ENCODE data around the gene PTPRE. TPM values are rescaled to one million over a fixed set of nuclear protein-coding genes. Genes with fewer than 3 reads are reported as not detected.
"Not testable (repeated sequence)": the region's sequence is repeated elsewhere in the genome, so short reads cannot be mapped to it uniquely, and the experiment has no call there.

Gene PTPRE
- total RNA-seq, 2 donors from 2014 or later, result 23.7 to 31.3 TPM

DNA sequence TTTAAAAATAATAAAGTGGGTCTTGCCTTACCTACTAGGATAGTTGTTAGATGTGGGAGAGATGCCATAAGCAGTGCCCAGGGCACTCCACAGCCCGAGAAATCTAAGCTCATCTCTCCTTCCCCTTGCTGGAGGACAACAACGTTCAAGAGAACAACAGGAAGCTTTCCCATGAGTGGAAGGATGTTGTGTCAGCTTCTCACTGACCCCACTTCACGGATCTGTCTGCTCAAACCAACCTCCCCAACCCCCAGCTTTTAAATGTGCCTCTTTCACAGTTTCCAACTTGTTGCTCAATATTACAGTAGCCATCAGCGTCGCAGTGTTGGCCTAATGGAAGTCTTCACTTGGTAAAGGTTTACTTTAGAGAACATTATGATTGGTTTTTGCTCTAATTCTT is 72.1 kb downstream of the PTPRE start:
- DNase-seq (no peak), ATAC-seq (replicated peaks in 1 of 2) (no peak)
- H3K4me3 Mint-ChIP-seq, result no peak overlapping the region
- H3K4me1 Mint-ChIP-seq (ENCODE audit: low read depth), result peaks cover 8% of the 10 kb centered on the region
- peaks cover 0 to 2% of the 10 kb centered on the region in 2 donors for H3K36me3 Mint-ChIP-seq (ENCODE audit: insufficient read depth in 2 of 2)
- peaks cover 2 to 4% of the 10 kb centered on the region in 2 donors for H3K9me3 Mint-ChIP-seq
- no peak overlapping the region for H3K27ac Mint-ChIP-seq
- peaks cover 12% of the 10 kb centered on the region for H3K27me3 Mint-ChIP-seq (ENCODE audit: low read depth)

DNA sequence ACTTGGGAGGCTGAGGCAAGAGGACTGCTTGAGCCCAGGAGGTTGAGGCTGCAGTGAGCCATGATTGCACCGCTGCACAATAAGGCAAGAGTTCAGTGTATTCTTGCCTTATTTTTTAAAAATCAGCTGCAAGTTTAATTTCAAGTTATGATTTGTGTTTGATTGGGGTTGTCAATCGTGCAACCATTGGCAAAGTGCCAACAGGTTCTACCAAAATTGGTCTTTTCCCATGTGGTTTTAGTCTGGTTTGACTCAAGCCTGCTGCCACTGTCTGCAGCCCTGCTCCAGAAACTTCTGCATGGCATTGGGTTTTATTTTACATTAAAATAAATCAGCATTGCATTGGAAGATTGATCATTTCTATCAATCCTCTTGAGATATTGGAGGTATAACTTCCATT is 72.7 kb downstream of the PTPRE start:
- peaks cover under 1 to 3% of the 10 kb centered on the region in 2 donors for H3K36me3 Mint-ChIP-seq (ENCODE audit: insufficient read depth in 2 of 2)

DNA sequence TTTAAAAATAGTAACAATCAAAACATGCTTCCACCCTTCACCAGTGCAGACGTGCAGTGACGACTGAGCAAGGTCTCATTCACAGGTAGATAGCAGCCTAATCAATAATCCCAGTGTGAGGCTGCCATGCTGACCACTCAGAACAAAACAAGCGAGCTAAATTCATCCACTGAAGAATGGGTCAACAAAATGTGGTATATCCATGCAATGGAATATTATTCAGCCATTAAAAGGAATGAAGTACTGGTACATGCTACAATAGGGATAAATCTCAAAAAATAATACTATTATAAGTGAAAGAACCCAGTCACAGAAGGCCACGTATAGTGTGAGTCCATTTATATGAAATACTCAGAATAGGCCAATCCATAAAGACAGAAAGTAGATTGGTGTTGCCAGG is 74.0 kb downstream of the PTPRE start:
- H3K27ac Mint-ChIP-seq, result no peak overlapping the region

More for the DNA sequence above, 72.7 kb downstream of the PTPRE start:
- no peak for DNase-seq
- Mint-ChIP-seq H3K4me3 (no peak overlapping the region), H3K27ac (no peak overlapping the region), H3K9me3 (peaks cover 2 to 4% of the 10 kb centered on the region in 2 donors), H3K4me1 (ENCODE audit: low read depth) (peaks cover 13% of the 10 kb centered on the region), H3K27me3 (ENCODE audit: low read depth) (peaks cover 9% of the 10 kb centered on the region)
- ATAC-seq (replicated peaks in 1 of 2), result no peak

DNA sequence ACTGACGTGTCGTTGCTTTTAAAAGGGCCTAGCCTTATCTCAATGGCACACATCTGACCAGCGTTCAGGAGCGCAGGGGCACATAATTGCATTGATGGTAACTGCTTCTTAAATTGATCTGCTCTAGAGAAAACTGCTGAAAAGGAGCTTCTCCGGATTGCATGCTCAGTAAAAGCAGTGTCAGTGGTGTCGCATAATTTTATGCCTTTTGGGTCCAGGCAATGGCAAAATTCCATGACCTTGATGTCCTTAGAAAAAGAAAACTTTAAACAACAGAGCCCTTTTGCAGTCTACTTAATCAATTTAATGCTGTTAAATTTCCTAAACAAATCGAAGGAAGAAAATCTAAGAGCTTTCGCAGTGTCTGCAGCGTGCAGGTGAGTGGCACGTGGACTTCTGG is 75.7 kb downstream of the PTPRE start:
- Mint-ChIP-seq H3K4me3 (no peak overlapping the region), H3K9me3 (peaks cover 2 to 4% of the 10 kb centered on the region in 2 donors), H3K36me3 (ENCODE audit: insufficient read depth in 2 of 2) (peaks cover 3 to 4% of the 10 kb centered on the region in 2 donors), H3K27me3 (ENCODE audit: low read depth) (peaks cover 6% of the 10 kb centered on the region), H3K4me1 (ENCODE audit: low read depth) (peaks cover 35% of the 10 kb centered on the region), H3K27ac (no peak overlapping the region)
- ATAC-seq (replicated peaks in 1 of 2), result no peak
- no peak for DNase-seq

More for the DNA sequence above, 74.0 kb downstream of the PTPRE start:
- Mint-ChIP-seq H3K4me1 (ENCODE audit: low read depth) (peaks cover 19% of the 10 kb centered on the region), H3K27me3 (ENCODE audit: low read depth) (peaks cover 6% of the 10 kb centered on the region), H3K4me3 (no peak overlapping the region), H3K9me3 (peaks cover 2 to 4% of the 10 kb centered on the region in 2 donors), H3K36me3 (ENCODE audit: insufficient read depth in 2 of 2) (peaks cover 3 to 4% of the 10 kb centered on the region in 2 donors)
- ATAC-seq (replicated peaks in 1 of 2) (no peak), DNase-seq (no peak)

DNA sequence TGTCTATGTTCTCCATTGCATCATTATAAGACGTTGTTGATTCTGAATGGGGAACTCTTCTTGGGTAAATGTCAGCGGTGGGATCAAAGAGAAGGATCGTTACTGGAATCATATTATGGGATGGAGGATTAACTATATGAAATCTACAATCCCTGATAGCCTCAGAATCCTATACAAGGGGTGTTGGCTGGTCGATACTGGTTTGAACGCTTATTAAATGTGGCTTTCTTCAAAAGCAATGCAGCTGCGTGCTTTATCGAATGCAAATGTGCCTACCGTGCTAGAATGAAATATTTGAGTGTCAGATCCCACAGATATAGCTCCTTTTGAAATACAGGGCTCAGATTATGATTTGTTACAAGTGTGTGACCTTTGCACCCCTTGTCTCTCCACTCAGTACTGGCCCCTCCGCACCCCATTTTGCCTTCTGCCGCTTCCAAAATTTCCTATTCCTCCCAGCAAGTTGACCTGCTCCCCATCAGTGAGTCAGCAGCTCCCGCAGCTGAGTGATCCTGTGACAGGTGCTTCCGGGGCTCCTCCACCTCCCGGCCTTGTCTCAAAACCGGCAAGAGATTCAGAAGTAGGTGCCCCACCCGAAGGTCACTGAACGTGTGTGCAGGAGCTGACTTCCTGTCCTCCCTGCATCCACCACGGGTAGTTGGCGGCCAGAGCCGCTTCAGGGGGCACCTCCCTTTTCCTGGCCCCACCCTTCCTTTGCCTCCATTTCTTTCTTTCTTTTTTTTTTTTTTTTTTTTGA is 76.6 kb downstream of the PTPRE start:
- no peak for DNase-seq
- Mint-ChIP-seq H3K27me3 (ENCODE audit: low read depth) (peaks cover 6% of the 10 kb centered on the region), H3K36me3 (ENCODE audit: insufficient read depth in 2 of 2) (peaks cover 3 to 4% of the 10 kb centered on the region in 2 donors), H3K4me1 (ENCODE audit: low read depth) (peaks cover 37% of the 10 kb centered on the region), H3K4me3 (no peak overlapping the region), H3K27ac (no peak overlapping the region), H3K9me3 (peaks cover 2 to 4% of the 10 kb centered on the region in 2 donors)
- ATAC-seq (replicated peaks in 1 of 2), result no peak

DNA sequence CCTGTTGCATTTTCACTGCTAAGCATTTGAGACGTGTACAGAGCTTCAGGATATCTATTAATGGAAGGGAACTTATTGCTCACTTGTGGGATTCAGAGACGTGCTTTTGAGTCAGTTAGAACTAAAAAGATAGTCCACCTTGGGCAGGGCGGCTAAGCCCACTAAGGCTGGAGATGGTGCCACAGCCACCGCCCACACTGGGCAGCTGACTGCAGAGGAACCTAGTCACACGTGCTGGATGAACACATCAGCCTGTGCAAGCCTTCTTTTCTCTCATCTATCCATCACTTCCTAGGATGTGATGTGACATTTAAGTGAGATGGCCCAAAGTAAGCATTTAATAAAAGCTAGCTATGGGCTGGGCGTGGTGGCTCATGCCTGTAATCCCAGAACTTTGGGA is 78.0 kb downstream of the PTPRE start:
- Mint-ChIP-seq H3K4me1 (ENCODE audit: low read depth) (peaks cover 49% of the 10 kb centered on the region), H3K27me3 (ENCODE audit: low read depth) (peaks cover 6% of the 10 kb centered on the region), H3K4me3 (no peak overlapping the region), H3K36me3 (ENCODE audit: insufficient read depth in 2 of 2) (peaks cover 3% of the 10 kb centered on the region in 2 donors), H3K27ac (no peak overlapping the region), H3K9me3 (peaks cover 2% of the 10 kb centered on the region in 2 donors)
- DNase-seq, result no peak
- ATAC-seq (replicated peaks in 1 of 2), result no peak

DNA sequence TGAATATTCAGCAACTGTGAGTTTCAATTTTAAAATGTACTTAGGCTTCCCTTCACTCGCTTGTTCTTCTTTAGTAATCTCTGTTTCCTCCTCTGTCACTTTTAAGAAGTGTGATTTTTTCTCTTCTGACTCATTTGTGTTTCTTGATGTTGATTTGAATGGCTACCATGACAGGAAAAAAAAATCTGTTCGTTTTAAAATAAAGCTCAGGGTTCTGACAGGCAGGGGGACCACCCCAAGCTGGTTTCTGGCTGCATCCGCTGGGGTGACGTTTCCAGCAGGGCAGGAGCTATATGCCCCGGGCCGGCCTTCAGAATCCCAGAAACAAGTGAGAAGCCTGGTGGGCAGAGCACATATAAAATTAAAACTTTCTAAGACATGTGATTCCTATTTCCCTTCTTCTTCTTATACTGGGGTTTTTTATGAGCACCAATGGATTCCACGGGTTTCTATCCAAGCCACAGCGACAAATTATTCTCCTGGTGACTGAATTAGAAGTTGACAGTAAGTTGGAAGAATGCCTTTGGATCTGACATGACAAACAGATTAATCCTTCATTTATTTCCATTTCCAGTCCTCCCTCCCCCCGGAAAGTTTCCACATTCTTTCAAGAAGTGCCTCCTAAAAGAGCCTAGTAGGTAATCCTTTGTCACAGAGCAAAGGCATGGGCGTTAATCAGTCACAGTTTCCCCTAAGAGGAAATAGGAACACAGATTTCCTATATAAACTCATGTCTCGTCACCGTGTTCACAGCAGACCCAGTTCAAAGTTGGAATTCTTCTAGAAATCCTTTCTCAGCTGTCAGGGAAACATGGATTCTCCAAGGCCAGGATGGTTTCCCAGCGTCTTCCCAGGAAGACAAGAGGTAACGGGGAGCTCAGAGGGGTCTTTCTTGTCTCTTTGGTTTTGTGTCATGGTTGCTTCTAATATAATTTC is 79.9 kb downstream of the PTPRE start:
- Mint-ChIP-seq H3K27ac (no peak overlapping the region), H3K4me3 (peak overlapping the region in 1 of 2 donors; percentile 73)
- no peak for ATAC-seq (replicated peaks in 1 of 2)

DNA sequence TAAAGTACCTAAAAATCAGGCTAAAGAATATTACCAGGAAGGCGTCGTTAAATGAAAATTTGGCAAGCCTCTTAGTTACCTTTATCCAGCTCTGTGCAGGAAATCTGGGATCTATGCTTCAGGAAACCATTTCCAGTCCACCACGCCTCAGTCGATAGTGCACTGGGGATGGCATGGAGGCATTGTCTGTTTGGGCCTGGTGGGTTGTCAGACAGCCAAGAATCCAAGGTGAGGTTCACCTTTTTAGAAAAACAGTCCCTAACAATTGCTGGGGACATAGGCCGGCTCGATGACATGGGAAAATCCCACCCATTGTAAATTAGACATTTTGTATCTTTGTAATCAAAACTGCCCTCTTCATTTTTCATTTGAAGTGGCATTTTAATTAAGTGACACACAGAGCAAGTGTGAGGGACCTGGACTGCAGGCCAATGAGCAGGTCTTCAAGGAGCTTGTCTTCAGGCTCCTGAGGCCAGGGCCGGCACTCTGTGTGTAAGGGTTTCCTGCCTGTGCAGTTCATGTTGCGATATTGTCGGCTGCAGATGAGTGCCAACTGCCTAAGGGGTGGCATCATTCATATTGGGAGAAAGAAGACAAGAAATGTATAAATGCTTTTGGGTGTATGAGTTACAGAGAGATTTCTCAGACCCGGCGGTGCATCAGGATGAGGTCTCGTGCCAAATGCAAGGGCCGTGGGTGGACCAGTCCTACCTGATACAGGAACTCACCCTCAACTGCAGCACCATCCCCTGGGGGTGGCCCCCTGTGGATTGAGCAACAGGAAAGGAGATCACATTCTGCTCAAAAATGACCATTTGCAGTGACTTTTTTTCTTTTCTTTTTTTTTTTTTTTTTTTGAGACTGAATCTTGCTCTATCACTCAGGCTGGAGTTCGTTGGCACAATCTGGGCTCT is 80.8 kb downstream of the PTPRE start:
- peaks cover 6% of the 10 kb centered on the region for H3K27me3 Mint-ChIP-seq (ENCODE audit: low read depth)
- DNase-seq (no peak), ATAC-seq (replicated peaks in 1 of 2) (no peak)
- no peaks in the 10 kb centered on the region for H3K9me3 Mint-ChIP-seq
- H3K4me3 Mint-ChIP-seq, result no peak overlapping the region
- no peak overlapping the region for H3K27ac Mint-ChIP-seq
- H3K36me3 Mint-ChIP-seq (ENCODE audit: insufficient read depth in 2 of 2), result peaks cover 2 to 3% of the 10 kb centered on the region in 2 donors
- peaks cover 77% of the 10 kb centered on the region for H3K4me1 Mint-ChIP-seq (ENCODE audit: low read depth)

More for the DNA sequence above, 79.9 kb downstream of the PTPRE start:
- no peak for DNase-seq
- peaks cover 67% of the 10 kb centered on the region for H3K4me1 Mint-ChIP-seq (ENCODE audit: low read depth)
- H3K9me3 Mint-ChIP-seq, result no peaks in the 10 kb centered on the region
- H3K27me3 Mint-ChIP-seq (ENCODE audit: low read depth), result peaks cover 6% of the 10 kb centered on the region
- H3K36me3 Mint-ChIP-seq (ENCODE audit: insufficient read depth in 2 of 2), result peaks cover 2 to 3% of the 10 kb centered on the region in 2 donors

DNA sequence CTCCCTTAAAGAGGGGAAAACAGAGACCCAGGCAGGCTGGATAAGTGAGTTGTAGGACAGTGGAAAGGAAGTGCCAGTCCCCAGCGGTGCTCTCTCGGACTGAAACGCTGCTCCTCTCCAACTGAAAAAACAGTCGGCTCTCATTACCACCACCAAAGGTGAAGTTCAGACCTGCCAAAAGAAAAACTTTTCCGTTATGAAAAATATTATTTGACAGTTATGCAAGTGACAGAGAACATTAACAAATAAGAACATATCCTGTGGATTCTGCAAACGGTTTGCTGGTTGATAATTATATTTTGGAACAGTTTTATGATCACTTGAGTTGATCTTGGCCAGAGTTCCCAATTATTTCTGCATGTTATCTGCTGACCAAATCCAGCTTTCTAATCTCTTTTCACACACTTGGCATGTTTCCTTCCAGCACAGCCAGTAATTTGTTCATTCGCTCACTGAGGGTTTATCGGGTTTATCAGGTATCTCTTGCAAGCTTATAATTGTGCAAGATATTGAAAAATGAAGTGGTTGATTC is 82.6 kb downstream of the PTPRE start:
- no peak overlapping the region for H3K27ac Mint-ChIP-seq
- no peak for ATAC-seq (replicated peaks in 1 of 2)
- DNase-seq, result no peak
- H3K27me3 Mint-ChIP-seq (ENCODE audit: low read depth), result peaks cover 4% of the 10 kb centered on the region
- H3K4me3 Mint-ChIP-seq, result peak overlapping the region in 1 of 2 donors; percentile 42
- H3K4me1 Mint-ChIP-seq (ENCODE audit: low read depth), result peaks cover 70% of the 10 kb centered on the region
- H3K36me3 Mint-ChIP-seq (ENCODE audit: insufficient read depth in 2 of 2), result peaks cover 2 to 3% of the 10 kb centered on the region in 2 donors
- no peaks in the 10 kb centered on the region for H3K9me3 Mint-ChIP-seq

DNA sequence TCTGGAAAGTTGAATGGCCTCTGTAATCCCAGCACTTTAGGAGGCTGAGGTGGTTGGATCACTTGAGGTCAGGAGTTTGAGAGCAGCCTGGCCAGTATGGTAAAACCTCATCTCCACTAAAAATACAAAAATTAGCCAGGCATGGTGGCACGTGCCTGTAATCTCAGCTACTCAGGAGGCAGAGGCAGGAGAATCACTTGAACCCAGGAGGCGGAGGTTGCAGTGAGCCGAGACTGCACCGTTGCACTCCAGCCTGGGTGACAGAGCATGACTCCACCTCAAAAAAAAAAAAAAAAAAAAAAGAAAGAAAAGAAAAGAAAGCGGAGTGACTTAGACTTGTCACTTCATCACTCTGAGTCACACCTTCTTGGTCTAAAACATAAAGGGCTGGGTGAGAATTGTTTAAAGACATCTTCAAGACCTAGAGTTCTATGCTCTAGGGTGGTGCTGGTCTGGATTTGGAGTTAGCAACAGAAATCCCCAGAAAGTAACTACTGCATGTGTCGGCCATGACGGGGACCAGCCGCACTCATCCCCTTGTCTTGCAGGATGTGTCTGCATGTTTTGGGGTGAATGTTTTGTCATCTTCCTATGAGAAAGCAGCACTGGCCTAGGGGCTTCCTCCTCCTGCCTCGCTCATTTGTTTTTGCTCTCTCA is 83.4 kb downstream of the PTPRE start:
- not testable (repeated sequence) for H3K9me3 Mint-ChIP-seq; H3K36me3 Mint-ChIP-seq (ENCODE audit: insufficient read depth in 2 of 2); H3K27me3 Mint-ChIP-seq (ENCODE audit: low read depth)
- ATAC-seq (replicated peaks in 1 of 2) (peak; percentile 88 to 89), DNase-seq (peak; percentile 26 to 56)
- Mint-ChIP-seq H3K27ac (peak overlapping the region; percentile 99), H3K4me1 (ENCODE audit: low read depth) (peaks cover 66% of the 10 kb centered on the region), H3K4me3 (peak overlapping the region; percentile 42 to 66)

DNA sequence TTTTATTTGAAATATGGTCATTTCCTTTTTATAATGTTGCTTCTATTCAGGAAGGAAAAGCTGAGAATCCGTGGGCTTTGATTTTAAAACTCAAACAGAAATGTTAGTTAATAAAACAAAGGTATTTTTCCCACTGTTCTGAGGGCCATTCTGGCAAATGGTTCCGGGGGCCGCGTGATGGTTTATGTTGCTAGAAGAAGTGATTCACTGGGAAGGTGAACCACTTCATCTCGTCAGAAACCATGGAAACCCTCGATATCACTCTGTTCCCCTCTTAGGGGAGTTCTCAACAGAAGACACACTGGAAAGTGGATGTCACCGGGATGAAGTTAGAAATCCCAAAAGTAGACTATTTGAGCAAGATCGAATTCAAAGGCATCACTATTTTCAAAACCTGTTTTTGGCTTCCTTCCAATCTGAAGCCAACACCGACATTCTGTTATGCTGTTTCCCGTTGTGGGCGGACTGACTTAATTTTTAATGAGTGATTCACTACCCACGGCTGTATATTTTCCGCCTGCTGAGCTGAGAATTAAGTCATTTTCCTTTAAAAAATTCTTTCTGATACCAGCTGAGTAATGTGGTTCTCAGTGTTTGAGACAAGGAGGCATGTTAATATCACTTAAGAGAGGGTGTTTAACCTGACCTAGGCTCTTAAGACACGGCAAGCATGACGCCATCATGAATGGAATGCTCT is 84.1 kb downstream of the PTPRE start:
- H3K4me1 Mint-ChIP-seq (ENCODE audit: low read depth), result peaks cover 62% of the 10 kb centered on the region
- no peaks in the 10 kb centered on the region for H3K9me3 Mint-ChIP-seq
- H3K4me3 Mint-ChIP-seq, result peak overlapping the region; percentile 66
- H3K27me3 Mint-ChIP-seq (ENCODE audit: low read depth), result no peaks in the 10 kb centered on the region
- no peaks in the 10 kb centered on the region for H3K36me3 Mint-ChIP-seq (ENCODE audit: insufficient read depth in 2 of 2)
- DNase-seq (peak; percentile 59 to 69), ATAC-seq (replicated peaks in 1 of 2) (peak; percentile 73 to 75)
- peak overlapping the region; percentile 99 for H3K27ac Mint-ChIP-seq
